ENCODE measurements around the gene KRT16. TPM values are rescaled to one million over a fixed set of nuclear protein-coding genes. Genes with fewer than 3 reads are reported as not detected.

Gene KRT16
- total RNA-seq, 1 donor from 2014 or later: 0.52 TPM

DNA sequence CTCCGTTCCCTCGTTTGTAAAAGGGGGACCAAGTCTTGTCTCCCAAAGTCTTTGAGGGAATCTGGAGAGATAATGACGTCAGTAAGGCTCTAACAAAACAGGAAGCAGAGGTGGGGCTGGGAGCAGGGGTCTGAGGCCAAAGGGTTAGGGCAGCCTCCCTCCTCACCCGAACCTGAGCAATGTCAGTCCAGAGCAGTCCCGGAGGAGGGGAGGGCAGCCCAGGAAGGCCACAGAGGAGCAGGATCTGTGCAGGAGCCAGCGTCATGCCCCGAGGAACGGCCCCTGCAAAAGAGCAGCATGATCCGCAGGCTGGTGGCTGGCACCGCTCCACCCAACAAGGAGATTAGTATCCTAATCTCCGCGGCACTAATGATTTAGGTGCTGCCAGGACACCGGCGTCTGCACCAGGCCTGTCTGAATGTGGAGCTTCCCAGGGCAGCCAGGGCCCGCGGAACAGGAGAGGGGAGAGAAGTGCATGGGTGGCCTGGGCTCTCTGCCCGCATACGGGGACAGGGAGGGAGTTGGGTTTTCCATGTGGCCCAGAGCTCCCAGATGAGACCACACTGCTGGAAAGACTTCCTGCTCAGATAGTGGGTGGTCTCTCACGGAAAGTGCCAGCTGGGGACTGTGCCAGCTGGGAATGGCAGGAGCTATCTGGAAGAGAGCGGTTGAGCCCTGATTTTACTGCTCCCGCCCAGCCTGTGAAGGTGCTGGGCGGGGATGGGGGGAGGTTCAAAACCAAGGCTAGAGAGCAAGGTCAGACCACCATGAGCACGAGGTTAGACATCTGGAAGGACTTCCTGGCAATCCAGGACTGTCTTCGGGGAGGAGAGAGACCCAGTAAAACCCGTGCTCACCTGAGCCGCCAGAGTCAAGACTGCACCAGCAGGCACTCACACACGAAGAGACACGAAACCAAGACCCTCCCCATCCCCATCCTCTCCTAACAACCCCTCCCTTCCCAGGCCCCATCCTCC, 22.8 kb upstream of the KRT16 start:
- Histone ChIP-seq H3K9me3 (ENCODE audit: control insufficient read depth in 3 of 3, low read length in 3 of 3) (no peaks in the 10 kb centered on the region), H3K9ac (ENCODE audit: low read depth in 1 of 3, low read length in 3 of 3) (peak overlapping the region in 1 of 3 donors; percentile 51), H3K4me3 (ENCODE audit: low read length in 3 of 3) (no peak overlapping the region), H3K27me3 (ENCODE audit: control insufficient read depth in 3 of 3, insufficient read depth in 3 of 3, low read length in 3 of 3) (no peaks in the 10 kb centered on the region), H3K27ac (ENCODE audit: low read depth, low read length) (no peak overlapping the region), H3K36me3 (ENCODE audit: control insufficient read depth in 3 of 3, insufficient read depth in 3 of 3, low read length in 3 of 3) (no peaks in the 10 kb centered on the region), H3K4me1 (ENCODE audit: control insufficient read depth in 3 of 3, insufficient read depth in 3 of 3, low read length in 3 of 3) (peaks cover 8 to 12% (median 9%) of the 10 kb centered on the region in 3 donors)

DNA sequence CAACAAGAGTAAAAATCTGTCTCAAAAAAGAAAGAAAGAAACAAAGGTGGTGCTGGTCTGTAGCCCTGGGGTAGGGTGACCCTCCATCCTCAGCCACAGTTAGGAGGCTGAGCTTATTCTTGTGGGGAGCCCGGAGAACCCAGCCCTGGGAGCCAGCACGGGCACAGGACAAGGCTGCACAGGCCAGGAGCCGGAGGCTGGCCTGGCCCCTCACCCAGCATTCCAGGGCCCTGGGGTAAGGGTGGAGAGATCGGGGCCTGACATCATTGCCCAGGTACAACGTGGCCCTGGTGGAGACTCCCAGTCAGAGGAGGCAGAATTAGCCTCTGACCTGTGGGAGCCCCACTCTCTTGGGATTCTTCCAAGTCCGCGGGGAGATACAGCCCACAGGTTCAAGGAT, 22.1 kb upstream of the KRT16 start:
- H3K4me1 ChIP-seq (ENCODE audit: control insufficient read depth in 3 of 3, insufficient read depth in 3 of 3, low read length in 3 of 3): peaks cover 8 to 12% (median 9%) of the 10 kb centered on the region in 3 donors
- H3K4me3 ChIP-seq (ENCODE audit: low read length in 3 of 3): no peak overlapping the region
- no peaks in the 10 kb centered on the region for H3K27me3 ChIP-seq (ENCODE audit: control insufficient read depth in 3 of 3, insufficient read depth in 3 of 3, low read length in 3 of 3)
- H3K27ac ChIP-seq (ENCODE audit: low read depth, low read length): no peak overlapping the region
- H3K9ac ChIP-seq (ENCODE audit: low read depth in 1 of 3, low read length in 3 of 3): peak overlapping the region in 1 of 3 donors; percentile 51
- H3K9me3 ChIP-seq (ENCODE audit: control insufficient read depth in 3 of 3, low read length in 3 of 3): no peaks in the 10 kb centered on the region
- no peaks in the 10 kb centered on the region for H3K36me3 ChIP-seq (ENCODE audit: control insufficient read depth in 3 of 3, insufficient read depth in 3 of 3, low read length in 3 of 3)

DNA sequence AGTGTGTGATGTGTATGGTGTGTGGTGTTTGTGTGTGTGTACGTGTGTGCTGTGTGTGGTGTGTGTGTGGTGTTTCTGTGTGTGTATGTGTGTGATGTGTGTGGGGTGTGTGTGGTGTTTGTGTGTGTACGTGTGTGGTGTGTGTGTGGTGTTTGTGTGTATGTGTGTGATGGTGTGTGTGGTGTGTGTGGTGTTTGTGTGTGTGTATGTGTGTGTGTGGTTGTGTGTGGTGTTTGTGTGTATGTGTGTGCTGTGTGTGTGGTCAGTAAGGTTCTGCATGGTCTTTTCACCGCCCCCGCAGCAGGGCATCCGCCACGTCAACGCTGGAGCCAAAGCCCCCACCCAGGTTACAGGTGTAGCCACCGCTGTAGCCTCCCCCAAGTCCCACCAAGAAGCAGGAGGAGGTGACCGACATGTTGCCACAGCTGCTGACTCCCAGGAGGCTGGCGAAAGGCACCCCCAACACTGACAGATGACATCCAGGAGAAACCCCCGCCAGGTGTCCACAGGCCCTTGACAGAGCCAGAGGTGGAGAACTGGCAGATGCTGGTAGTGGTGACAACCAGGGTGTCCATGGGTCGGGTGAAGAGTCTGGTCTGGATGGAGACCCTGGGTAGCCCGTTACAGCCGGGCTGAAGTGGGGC, 21.1 kb upstream of the KRT16 start:
- Histone ChIP-seq H3K27ac (ENCODE audit: low read depth, low read length) (no peak overlapping the region), H3K4me3 (ENCODE audit: low read length in 3 of 3) (no peak overlapping the region), H3K9ac (ENCODE audit: low read depth in 1 of 3, low read length in 3 of 3) (no peak overlapping the region), H3K27me3 (ENCODE audit: control insufficient read depth in 3 of 3, insufficient read depth in 3 of 3, low read length in 3 of 3) (no peaks in the 10 kb centered on the region), H3K36me3 (ENCODE audit: control insufficient read depth in 3 of 3, insufficient read depth in 3 of 3, low read length in 3 of 3) (no peaks in the 10 kb centered on the region), H3K9me3 (ENCODE audit: control insufficient read depth in 3 of 3, low read length in 3 of 3) (no peaks in the 10 kb centered on the region), H3K4me1 (ENCODE audit: control insufficient read depth in 3 of 3, insufficient read depth in 3 of 3, low read length in 3 of 3) (peaks cover 8 to 12% (median 9%) of the 10 kb centered on the region in 3 donors)

DNA sequence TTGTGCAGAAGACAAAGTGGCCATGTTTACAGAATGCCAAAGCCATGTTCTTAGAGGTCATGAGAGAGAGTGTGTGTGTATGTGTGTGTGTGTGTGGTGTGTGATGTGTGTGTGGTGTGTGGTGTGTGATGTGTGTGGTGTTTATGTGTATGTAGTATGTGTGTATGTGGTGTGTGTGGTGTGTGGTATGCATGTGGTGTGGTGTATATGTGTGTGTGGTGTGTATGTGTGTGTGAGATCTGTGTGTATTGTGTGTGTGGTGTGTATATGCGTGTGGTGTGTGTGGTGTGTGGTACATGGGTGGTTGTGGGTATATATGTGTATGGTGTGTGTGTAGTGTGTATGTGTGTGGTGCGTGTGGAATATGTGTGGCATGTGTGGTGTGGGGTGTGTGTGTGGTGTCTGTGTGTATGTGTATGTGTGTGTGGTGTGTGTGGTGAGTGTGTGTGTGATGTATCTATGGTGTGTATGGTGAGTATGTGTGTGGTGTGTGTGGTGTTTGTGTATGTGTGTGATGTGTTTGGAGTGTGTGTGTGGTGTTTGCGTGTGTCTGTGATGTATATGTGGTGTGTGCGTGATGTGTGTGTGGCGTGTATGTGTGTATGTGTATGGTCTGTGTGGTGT, 20.0 kb upstream of the KRT16 start:
- H3K27me3 ChIP-seq (ENCODE audit: control insufficient read depth in 3 of 3, insufficient read depth in 3 of 3, low read length in 3 of 3): no peaks in the 10 kb centered on the region
- peaks cover 8 to 12% (median 9%) of the 10 kb centered on the region in 3 donors for H3K4me1 ChIP-seq (ENCODE audit: control insufficient read depth in 3 of 3, insufficient read depth in 3 of 3, low read length in 3 of 3)
- H3K27ac ChIP-seq (ENCODE audit: low read depth, low read length): no peak overlapping the region
- H3K9me3 ChIP-seq (ENCODE audit: control insufficient read depth in 3 of 3, low read length in 3 of 3): no peaks in the 10 kb centered on the region
- no peaks in the 10 kb centered on the region for H3K36me3 ChIP-seq (ENCODE audit: control insufficient read depth in 3 of 3, insufficient read depth in 3 of 3, low read length in 3 of 3)
- H3K4me3 ChIP-seq (ENCODE audit: low read length in 3 of 3): no peak overlapping the region
- H3K9ac ChIP-seq (ENCODE audit: low read depth in 1 of 3, low read length in 3 of 3): no peak overlapping the region

DNA sequence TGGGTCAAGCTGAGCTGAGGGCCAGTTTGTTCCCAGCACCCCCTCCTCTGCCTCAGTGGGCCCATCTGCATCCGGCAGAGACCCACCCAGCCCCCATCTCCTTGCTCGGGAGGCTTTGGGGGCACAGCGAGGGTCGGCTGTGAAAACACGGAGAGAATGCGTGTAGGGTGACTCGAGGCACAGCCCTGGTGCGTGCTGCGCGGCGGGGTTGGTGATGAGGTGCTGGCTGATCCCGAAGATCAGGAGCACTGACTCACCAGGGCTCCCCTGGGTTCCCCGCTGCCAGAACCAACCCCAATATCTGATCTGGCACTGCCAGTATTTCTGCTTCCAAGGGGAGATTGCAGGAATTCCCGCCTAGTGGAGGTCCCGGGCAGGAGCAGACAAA, 19.3 kb upstream of the KRT16 start:
- Histone ChIP-seq H3K36me3 (ENCODE audit: control insufficient read depth in 3 of 3, insufficient read depth in 3 of 3, low read length in 3 of 3) (no peaks in the 10 kb centered on the region), H3K4me1 (ENCODE audit: control insufficient read depth in 3 of 3, insufficient read depth in 3 of 3, low read length in 3 of 3) (peaks cover 8 to 12% (median 9%) of the 10 kb centered on the region in 3 donors), H3K27me3 (ENCODE audit: control insufficient read depth in 3 of 3, insufficient read depth in 3 of 3, low read length in 3 of 3) (no peaks in the 10 kb centered on the region), H3K9ac (ENCODE audit: low read depth in 1 of 3, low read length in 3 of 3) (no peak overlapping the region), H3K9me3 (ENCODE audit: control insufficient read depth in 3 of 3, low read length in 3 of 3) (no peaks in the 10 kb centered on the region), H3K27ac (ENCODE audit: low read depth, low read length) (no peak overlapping the region), H3K4me3 (ENCODE audit: low read length in 3 of 3) (no peak overlapping the region)

DNA sequence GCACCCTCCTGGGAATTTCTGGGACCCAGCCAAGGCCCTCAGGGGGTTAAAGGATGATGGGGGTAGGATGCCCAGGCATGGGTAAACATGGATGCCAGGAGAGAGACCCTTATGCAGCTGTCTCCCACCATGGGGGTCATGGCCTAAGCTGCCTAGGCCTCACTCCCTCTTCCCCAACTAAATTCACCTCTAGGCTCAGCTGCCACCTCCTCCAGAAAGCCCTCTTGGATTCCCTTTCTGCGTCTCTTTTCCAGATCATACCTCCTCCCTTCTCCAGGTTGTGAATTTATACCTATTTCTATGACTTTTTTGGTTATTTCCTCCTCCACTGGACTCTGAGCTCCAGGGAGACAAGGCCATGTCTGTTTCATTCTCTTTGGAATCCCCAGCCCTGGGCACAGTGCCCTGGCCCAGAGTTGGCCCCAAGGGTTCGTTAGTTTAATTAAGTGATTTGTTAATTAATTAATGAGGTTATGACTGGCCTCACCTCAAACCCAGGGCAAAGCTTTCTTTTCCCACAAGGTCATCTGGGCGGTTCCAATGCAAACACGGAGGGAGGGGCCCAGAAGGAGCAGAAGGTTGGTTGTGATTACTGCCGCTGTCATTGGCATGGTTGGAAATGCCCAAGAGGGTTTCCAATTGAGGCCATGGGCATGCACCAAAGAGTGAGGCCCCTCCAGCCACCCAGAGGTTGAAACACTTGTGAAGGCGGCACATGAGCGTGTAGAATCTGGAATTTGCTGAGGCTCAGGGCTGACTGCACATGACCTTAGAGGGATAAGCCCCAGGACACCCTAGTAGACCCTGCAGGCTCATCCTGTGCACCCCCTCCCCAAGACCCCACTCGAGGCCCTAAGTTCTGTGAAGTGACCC, 18.7 kb upstream of the KRT16 start:
- no peaks in the 10 kb centered on the region for H3K27me3 ChIP-seq (ENCODE audit: control insufficient read depth in 3 of 3, insufficient read depth in 3 of 3, low read length in 3 of 3)
- no peak overlapping the region for H3K27ac ChIP-seq (ENCODE audit: low read depth, low read length)
- no peaks in the 10 kb centered on the region for H3K36me3 ChIP-seq (ENCODE audit: control insufficient read depth in 3 of 3, insufficient read depth in 3 of 3, low read length in 3 of 3)
- no peak overlapping the region for H3K9ac ChIP-seq (ENCODE audit: low read depth in 1 of 3, low read length in 3 of 3)
- H3K4me3 ChIP-seq (ENCODE audit: low read length in 3 of 3): no peak overlapping the region
- peaks cover 8 to 12% (median 9%) of the 10 kb centered on the region in 3 donors for H3K4me1 ChIP-seq (ENCODE audit: control insufficient read depth in 3 of 3, insufficient read depth in 3 of 3, low read length in 3 of 3)
- no peaks in the 10 kb centered on the region for H3K9me3 ChIP-seq (ENCODE audit: control insufficient read depth in 3 of 3, low read length in 3 of 3)

DNA sequence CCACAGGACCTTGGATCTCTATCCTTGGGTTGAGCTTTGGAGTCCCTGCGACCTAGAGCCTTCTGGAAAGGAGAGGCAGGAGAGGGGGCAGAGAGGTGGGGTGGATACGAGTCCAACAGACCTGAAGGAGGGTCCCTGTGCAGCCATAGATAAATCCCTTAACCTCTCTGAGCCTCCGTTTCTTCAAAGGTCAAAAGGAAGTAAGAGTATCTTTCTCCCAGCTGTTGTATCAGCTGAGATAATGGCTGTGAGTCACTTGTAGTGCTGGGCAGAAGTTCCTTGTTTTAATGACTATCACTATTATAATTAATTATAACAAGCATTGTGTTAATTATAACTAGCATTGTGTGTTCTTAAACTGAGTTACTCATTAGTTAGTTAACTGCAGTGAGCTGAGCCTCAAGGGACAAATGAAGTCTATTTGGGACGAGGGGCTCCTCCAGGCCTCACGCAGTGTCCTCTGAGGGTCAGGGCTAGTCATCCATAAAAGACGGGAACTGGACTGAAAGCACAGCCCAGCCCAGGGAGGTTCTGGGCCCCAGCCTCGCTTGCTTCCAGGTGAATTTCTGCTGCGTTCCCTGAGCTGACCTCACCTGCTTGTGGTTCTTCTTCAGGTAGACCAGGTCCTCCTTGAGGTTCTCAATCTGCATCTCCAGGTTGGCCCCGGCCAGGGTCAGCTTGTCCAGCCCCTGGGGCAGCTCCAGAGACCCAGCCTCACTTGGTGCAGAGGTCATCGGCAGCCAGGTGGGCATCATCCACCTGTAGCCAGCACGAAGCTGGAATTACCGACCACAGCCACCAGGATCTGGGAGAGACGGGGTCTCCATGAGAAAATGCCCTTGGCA, 17.5 kb upstream of the KRT16 start:
- H3K9ac ChIP-seq (ENCODE audit: low read depth in 1 of 3, low read length in 3 of 3): no peak overlapping the region
- H3K4me3 ChIP-seq (ENCODE audit: low read length in 3 of 3): no peak overlapping the region
- no peak overlapping the region for H3K27ac ChIP-seq (ENCODE audit: low read depth, low read length)
- no peaks in the 10 kb centered on the region for H3K36me3 ChIP-seq (ENCODE audit: control insufficient read depth in 3 of 3, insufficient read depth in 3 of 3, low read length in 3 of 3)
- H3K4me1 ChIP-seq (ENCODE audit: control insufficient read depth in 3 of 3, insufficient read depth in 3 of 3, low read length in 3 of 3): peaks cover 3 to 4% (median 3%) of the 10 kb centered on the region in 3 donors
- H3K9me3 ChIP-seq (ENCODE audit: control insufficient read depth in 3 of 3, low read length in 3 of 3): no peaks in the 10 kb centered on the region
- peaks cover 0 to 4% (median 0%) of the 10 kb centered on the region in 3 donors for H3K27me3 ChIP-seq (ENCODE audit: control insufficient read depth in 3 of 3, insufficient read depth in 3 of 3, low read length in 3 of 3)

DNA sequence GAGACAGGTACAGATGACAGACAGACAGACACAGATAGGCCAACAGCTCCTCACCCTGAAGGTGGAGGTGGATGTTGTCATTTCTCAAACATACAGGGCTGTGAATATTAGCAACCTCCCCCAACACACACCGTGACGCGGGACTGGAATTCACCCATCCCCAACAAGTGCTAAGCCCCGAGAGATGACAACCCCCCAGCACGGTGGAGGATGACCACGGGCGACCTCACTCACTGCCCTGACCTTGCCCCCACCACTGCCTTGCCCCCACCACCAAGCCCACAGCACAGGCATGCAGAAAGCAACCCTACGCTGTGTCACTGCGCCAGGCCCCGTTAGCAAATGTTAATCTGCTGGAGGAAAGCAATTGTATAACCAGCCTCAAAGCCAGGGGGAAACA, 16.7 kb upstream of the KRT16 start:
- Histone ChIP-seq H3K36me3 (ENCODE audit: control insufficient read depth in 3 of 3, insufficient read depth in 3 of 3, low read length in 3 of 3) (no peaks in the 10 kb centered on the region), H3K4me1 (ENCODE audit: control insufficient read depth in 3 of 3, insufficient read depth in 3 of 3, low read length in 3 of 3) (no peaks in the 10 kb centered on the region), H3K9ac (ENCODE audit: low read depth in 1 of 3, low read length in 3 of 3) (no peak overlapping the region), H3K9me3 (ENCODE audit: control insufficient read depth in 3 of 3, low read length in 3 of 3) (no peaks in the 10 kb centered on the region), H3K27me3 (ENCODE audit: control insufficient read depth in 3 of 3, insufficient read depth in 3 of 3, low read length in 3 of 3) (peaks cover 0 to 8% (median 0%) of the 10 kb centered on the region in 3 donors), H3K27ac (ENCODE audit: low read depth, low read length) (no peak overlapping the region), H3K4me3 (ENCODE audit: low read length in 3 of 3) (no peak overlapping the region)

Data from skeletal muscle tissue (tissue), 4 donors.